HepG2 (cell line): ENCODE measurements around the gene PCGF3. TPM values are rescaled to one million over a fixed set of nuclear protein-coding genes. Genes with fewer than 3 reads are reported as not detected.
A peak's percentile ranks its signal among the peaks of the same experiment; 100 is the strongest.

ENCODE experiments used
- ADNP ChIP-seq: sonication (generic); formaldehyde crosslinking; IDR thresholded peaks from 2 replicates; pipeline ENCODE4 v1.4.0; 2020; ENCODE audit warnings: missing genetic modification reagents
- ARHGAP35 ChIP-seq: sonication (generic); formaldehyde crosslinking; IDR thresholded peaks from 2 replicates; pipeline ENCODE4 v1.9.0; 2022; ENCODE audit warnings: mild to moderate bottlenecking, inconsistent platforms, moderate library complexity, missing genetic modification reagents, borderline replicate concordance
- ARID3A ChIP-seq: IDR thresholded peaks from 2 replicates; pipeline ENCODE4 v1.6.1; 2012; ENCODE audit warnings: low read depth, low read length, improper control_type of control experiment
- ERF ChIP-seq: IDR thresholded peaks from 2 replicates; pipeline ENCODE4 v1.6.1; 2018; ENCODE audit warnings: missing biosample characterization, missing genetic modification reagents
- HNF1A ChIP-seq, 2 experiments: sonication (generic) in 1 of 2; formaldehyde crosslinking in 1 of 2; IDR thresholded peaks; 2 replicates each; pipeline versions ENCODE4 v1.4.0 to v1.6.1; 2016 to 2020; ENCODE audit warnings: borderline replicate concordance in 1 of 2, low read depth in 1 of 2, mild to moderate bottlenecking in 1 of 2, missing genetic modification reagents in 1 of 2
- HNF4G ChIP-seq, 2 experiments: sonication (generic) in 1 of 2; formaldehyde crosslinking in 1 of 2; IDR thresholded peaks; 2 replicates each; pipeline versions ENCODE4 v1.4.0 to v1.6.1; 2011 to 2020; ENCODE audit warnings: borderline replicate concordance in 2 of 2, low read depth in 2 of 2, mild to moderate bottlenecking in 2 of 2, low read length in 1 of 2, missing genetic modification reagents in 1 of 2, moderate library complexity in 1 of 2
- KDM5B ChIP-seq: sonication (generic); formaldehyde crosslinking; IDR thresholded peaks from 2 replicates; pipeline ENCODE4 v1.4.0; 2020; ENCODE audit warnings: missing genetic modification reagents, mild to moderate bottlenecking, borderline replicate concordance
- MXD4 ChIP-seq: IDR thresholded peaks from 2 replicates; pipeline ENCODE4 v1.6.1; 2016; ENCODE audit warnings: mild to moderate bottlenecking, missing biosample characterization, missing genetic modification reagents
- NFRKB ChIP-seq: fragments of 450-650 bp; IDR thresholded peaks from 2 replicates; pipeline ENCODE4 v1.6.1; 2017
- SALL1 ChIP-seq: sonication (generic); formaldehyde crosslinking; IDR thresholded peaks from 2 replicates; pipeline ENCODE4 v1.8.0; 2022; ENCODE audit warnings: mild to moderate bottlenecking, missing genetic modification reagents
- SP4 ChIP-seq: sonication (generic); formaldehyde crosslinking; IDR thresholded peaks from 2 replicates; pipeline ENCODE4 v1.8.1; 2023; ENCODE audit warnings: mild to moderate bottlenecking, missing genetic modification reagents
- SPEN ChIP-seq: sonication (generic); formaldehyde crosslinking; IDR thresholded peaks from 2 replicates; pipeline ENCODE4 v1.5.1; 2020; ENCODE audit warnings: low read depth, mild to moderate bottlenecking, missing genetic modification reagents
- TBX3 ChIP-seq: fragments of 450-650 bp; IDR thresholded peaks from 2 replicates; pipeline ENCODE4 v1.6.1; 2017; ENCODE audit warnings: antibody characterized with exemption, mild to moderate bottlenecking, inconsistent platforms, borderline replicate concordance
- YEATS2 ChIP-seq: sonication (generic); formaldehyde crosslinking; IDR thresholded peaks from 2 replicates; pipeline ENCODE4 v1.4.0; 2020; ENCODE audit warnings: missing genetic modification reagents, borderline replicate concordance
- ZBTB4 ChIP-seq: sonication (generic); formaldehyde crosslinking; IDR thresholded peaks from 2 replicates; pipeline ENCODE4 v1.4.0; 2020; ENCODE audit warnings: missing genetic modification reagents, mild to moderate bottlenecking, borderline replicate concordance
- ZNF101 ChIP-seq: sonication (generic); formaldehyde crosslinking; IDR thresholded peaks from 2 replicates; pipeline ENCODE4 v1.4.0; 2020; ENCODE audit warnings: mild to moderate bottlenecking, low read depth, missing genetic modification reagents, borderline replicate concordance
- ZNF205 ChIP-seq: IDR thresholded peaks from 2 replicates; pipeline ENCODE4 v1.6.1; 2018; ENCODE audit warnings: missing biosample characterization, missing genetic modification reagents
- ZNF33A ChIP-seq: sonication (generic); formaldehyde crosslinking; IDR thresholded peaks from 2 replicates; pipeline ENCODE4 v1.5.1; 2020; ENCODE audit warnings: missing genetic modification reagents, mild to moderate bottlenecking, moderate library complexity, borderline replicate concordance
- ZNF607 ChIP-seq: sonication (generic); formaldehyde crosslinking; IDR thresholded peaks from 2 replicates; pipeline ENCODE4 v1.5.1; 2020; ENCODE audit warnings: missing genetic modification reagents, mild to moderate bottlenecking, borderline replicate concordance
- polyA plus RNA-seq, 8 experiments: library from polyadenylated mRNA; depleted of rRNA in 3 of 8; stranded (reverse) in 7 of 8; unstranded in 1 of 8; fragments of >200 nt; fragmentation: Illumina TruSeq in 4 of 8; extraction: Trizol in 4 of 8; gene quantifications; 2 replicates each; pipeline versions ENCODE4 v1.2.1 to v1.2.3, GENCODE V29; 2011 to 2016; ENCODE audit warnings: low read depth in 4 of 8, missing spikeins in 1 of 8, mixed read lengths in 1 of 8; ENCODE audit not compliant: insufficient read depth in 1 of 8
- total RNA-seq, 5 experiments: library from RNA; depleted of rRNA; stranded (reverse); fragments of >200 nt; fragmentation: Illumina TruSeq; extraction: Trizol; gene quantifications; 2 replicates each; pipeline ENCODE4 v1.2.3, GENCODE V29; 2016; ENCODE audit warnings: low read depth in 1 of 5

Gene PCGF3
- total and polyA plus RNA-seq, 2 of the 13 experiments (the other 11 are each of a cell fraction or from before 2014, with no cell fraction given) = 28.6 to 66.2 TPM

- peak; percentile 23; the same call in 1 of the 2 replicates for TF ChIP-seq HNF1A (IDR thresholded peaks at IDR 0.05; ENCODE audit: low read depth)
- TF ChIP-seq HNF1A (CRISPR knock-in tag; IDR thresholded peaks at IDR 0.05; ENCODE audit: borderline replicate concordance) = no peak
- peak; percentile 51; the same call in 1 of the 2 replicates for TF ChIP-seq ZBTB4 (CRISPR knock-in tag)
- TF ChIP-seq MXD4 = peak; percentile 36; the same call in 1 of the 2 replicates
- TF ChIP-seq KDM5B (CRISPR knock-in tag) = peak; percentile 61; the same call in 1 of the 2 replicates
- no peak for TF ChIP-seq ZNF101 (CRISPR knock-in tag)
- no peak for TF ChIP-seq HNF4G (IDR thresholded peaks at IDR 0.05; ENCODE audit: borderline replicate concordance, low read depth, low read length)
- TF ChIP-seq HNF4G (CRISPR knock-in tag; IDR thresholded peaks at IDR 0.05; ENCODE audit: borderline replicate concordance, low read depth) = no peak
- TF ChIP-seq SPEN = 0 out of 2 replicates have a peak, but pooled peaks have one; percentile 71
- TF ChIP-seq ZNF607 = peak; percentile 79
- TF ChIP-seq ADNP (CRISPR knock-in tag) = no peak
- no peak for TF ChIP-seq SP4 (CRISPR knock-in tag)
- no peak for TF ChIP-seq NFRKB
- peak; percentile 74; the same call in 1 of the 2 replicates for TF ChIP-seq YEATS2 (CRISPR knock-in tag)
- no peak for TF ChIP-seq ARID3A
- TF ChIP-seq SALL1 (CRISPR knock-in tag) = peak; percentile 87
- peak; percentile 41; the same call in 1 of the 2 replicates for TF ChIP-seq ZNF205
- TF ChIP-seq ERF (CRISPR knock-in tag) = peak; percentile 97
- no peak for TF ChIP-seq ZNF33A (CRISPR knock-in tag)
- no peak for TF ChIP-seq TBX3
- TF ChIP-seq ARHGAP35 (CRISPR knock-in tag) = peak; percentile 63; the same call in 1 of the 2 replicates
Measured at GRCh38 chr4:692771-693554, 12.7 kb upstream of the PCGF3 start (continued).
